ENCODE results near the gene DTHD1. TPM values are rescaled to one million over a fixed set of nuclear protein-coding genes. Genes with fewer than 3 reads are reported as not detected.

The DTHD1 gene
- total and polyA plus RNA-seq, 2 donors (not counting 1 experiment from before 2014, with no cell fraction given), result not detected

DNA sequence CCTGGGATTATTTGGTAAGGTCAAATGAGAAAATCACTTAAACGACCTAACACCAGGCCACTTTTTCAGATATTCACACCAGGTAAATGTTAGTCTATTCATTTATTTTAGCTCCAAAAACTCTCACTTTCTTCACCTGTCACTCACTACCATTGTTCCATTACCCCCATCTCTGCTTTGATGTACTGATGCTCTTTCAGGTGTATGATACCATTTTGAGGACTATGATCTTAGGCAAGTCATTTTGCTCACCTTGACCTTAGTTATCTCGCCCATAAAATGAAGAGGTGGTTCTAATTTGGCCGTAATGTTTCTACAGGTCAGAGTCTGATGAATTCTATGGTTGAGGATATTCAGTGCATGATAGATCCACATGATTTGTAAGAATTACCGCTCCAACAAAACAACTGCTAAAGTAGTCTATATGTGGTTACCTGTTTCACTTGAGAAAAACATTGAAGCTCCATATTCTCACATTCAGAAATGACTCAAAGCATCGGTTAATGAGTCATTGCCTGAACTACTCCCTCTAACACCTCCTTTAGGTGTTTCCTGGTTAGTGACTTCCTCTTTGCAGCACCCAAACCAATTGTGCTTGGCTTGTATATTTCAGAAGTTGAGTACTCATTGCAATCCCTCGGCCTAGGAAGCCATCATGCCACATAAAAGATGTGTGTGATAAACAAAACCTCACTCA lies 4.5 kb downstream of the DTHD1 start:
- H4K20me1 ChIP-seq (ENCODE audit: control insufficient read depth, extremely low read depth, insufficient read depth, low read length), result no peaks in the 10 kb centered on the region
- no peak overlapping the region for H3K4me2 ChIP-seq (ENCODE audit: extremely low read depth, insufficient read depth, low read length)
- TF ChIP-seq, protein P1, sequence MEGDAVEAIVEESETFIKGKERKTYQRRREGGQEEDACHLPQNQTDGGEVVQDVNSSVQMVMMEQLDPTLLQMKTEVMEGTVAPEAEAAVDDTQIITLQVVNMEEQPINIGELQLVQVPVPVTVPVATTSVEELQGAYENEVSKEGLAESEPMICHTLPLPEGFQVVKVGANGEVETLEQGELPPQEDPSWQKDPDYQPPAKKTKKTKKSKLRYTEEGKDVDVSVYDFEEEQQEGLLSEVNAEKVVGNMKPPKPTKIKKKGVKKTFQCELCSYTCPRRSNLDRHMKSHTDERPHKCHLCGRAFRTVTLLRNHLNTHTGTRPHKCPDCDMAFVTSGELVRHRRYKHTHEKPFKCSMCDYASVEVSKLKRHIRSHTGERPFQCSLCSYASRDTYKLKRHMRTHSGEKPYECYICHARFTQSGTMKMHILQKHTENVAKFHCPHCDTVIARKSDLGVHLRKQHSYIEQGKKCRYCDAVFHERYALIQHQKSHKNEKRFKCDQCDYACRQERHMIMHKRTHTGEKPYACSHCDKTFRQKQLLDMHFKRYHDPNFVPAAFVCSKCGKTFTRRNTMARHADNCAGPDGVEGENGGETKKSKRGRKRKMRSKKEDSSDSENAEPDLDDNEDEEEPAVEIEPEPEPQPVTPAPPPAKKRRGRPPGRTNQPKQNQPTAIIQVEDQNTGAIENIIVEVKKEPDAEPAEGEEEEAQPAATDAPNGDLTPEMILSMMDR (conservative IDR thresholded peaks at IDR 0.05 in 1 of 2, IDR thresholded peaks at IDR 0.05 in 1 of 2; ENCODE audit: low read depth in 1 of 2, low read length in 2 of 2), result no peak
- no peak for TF ChIP-seq EZH2 (IDR thresholded peaks at IDR 0.05; ENCODE audit: low read length, missing control alignments)

DNA sequence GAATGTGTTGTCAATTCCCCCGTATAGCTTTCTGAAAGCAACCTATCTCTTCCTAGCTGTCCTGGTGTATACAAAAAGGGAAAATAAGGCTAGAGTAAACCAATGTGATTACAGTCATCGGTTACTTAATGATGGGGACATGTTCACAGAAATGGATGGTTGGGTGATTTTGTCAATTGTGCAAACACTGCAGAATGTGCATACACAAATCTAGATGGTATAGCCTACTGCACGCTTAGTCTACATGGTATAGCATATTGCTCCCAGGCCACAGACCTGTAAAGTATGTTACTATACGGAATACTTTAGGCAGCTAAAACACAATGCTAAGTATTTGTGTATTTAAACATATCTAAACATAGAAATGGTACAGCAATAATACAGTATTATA lies 5.1 kb downstream of the DTHD1 start:
- TF ChIP-seq EZH2 (IDR thresholded peaks at IDR 0.05; ENCODE audit: low read length, missing control alignments), result no peak
- TF ChIP-seq, protein P1 (conservative IDR thresholded peaks at IDR 0.05 in 1 of 2, IDR thresholded peaks at IDR 0.05 in 1 of 2; ENCODE audit: low read depth in 1 of 2, low read length in 2 of 2), result no peak
- Histone ChIP-seq H3K9me3 (ENCODE audit: control insufficient read depth, insufficient read depth, low read depth, low read length) (no peaks in the 10 kb centered on the region), H3K4me1 (ENCODE audit: control insufficient read depth, extremely low read depth, insufficient read depth, low read length) (no peaks in the 10 kb centered on the region), H3K4me3 (replicated peaks in 1 of 4; ENCODE audit: control extremely low read depth in 1 of 4, insufficient read depth in 1 of 4, low read depth in 3 of 4, low read length in 4 of 4) (no peak overlapping the region), H3K36me3 (ENCODE audit: control insufficient read depth, insufficient read depth, low read length) (no peaks in the 10 kb centered on the region), H3K9ac (ENCODE audit: insufficient read depth, low read length) (no peak overlapping the region), H2AFZ (ENCODE audit: low read length) (no peak overlapping the region), H3K27ac (ENCODE audit: insufficient read depth, low read length) (no peak overlapping the region), H3K27me3 (ENCODE audit: control insufficient read depth, insufficient read depth, low read length) (no peaks in the 10 kb centered on the region), H4K20me1 (ENCODE audit: control insufficient read depth, extremely low read depth, insufficient read depth, low read length) (no peaks in the 10 kb centered on the region), H3K79me2 (ENCODE audit: control insufficient read depth, insufficient read depth, low read length) (no peaks in the 10 kb centered on the region), H3K4me2 (ENCODE audit: extremely low read depth, insufficient read depth, low read length) (no peak overlapping the region)
- DNase-seq (ENCODE audit: low read depth in 2 of 2), result no peak

More for the DNA sequence above, 4.5 kb downstream of the DTHD1 start:
- Histone ChIP-seq H3K4me3 (replicated peaks in 1 of 4; ENCODE audit: control extremely low read depth in 1 of 4, insufficient read depth in 1 of 4, low read depth in 3 of 4, low read length in 4 of 4) (no peak overlapping the region), H3K36me3 (ENCODE audit: control insufficient read depth, insufficient read depth, low read length) (no peaks in the 10 kb centered on the region), H3K4me1 (ENCODE audit: control insufficient read depth, extremely low read depth, insufficient read depth, low read length) (no peaks in the 10 kb centered on the region), H2AFZ (ENCODE audit: low read length) (no peak overlapping the region), H3K27me3 (ENCODE audit: control insufficient read depth, insufficient read depth, low read length) (no peaks in the 10 kb centered on the region), H3K9me3 (ENCODE audit: control insufficient read depth, insufficient read depth, low read depth, low read length) (no peaks in the 10 kb centered on the region), H3K9ac (ENCODE audit: insufficient read depth, low read length) (no peak overlapping the region), H3K27ac (ENCODE audit: insufficient read depth, low read length) (no peak overlapping the region), H3K79me2 (ENCODE audit: control insufficient read depth, insufficient read depth, low read length) (no peaks in the 10 kb centered on the region)
- DNase-seq (ENCODE audit: low read depth in 2 of 2), result no peak

GRCh38 chr4:36288731-36289426 lies 7.5 kb downstream of the DTHD1 start:
- Histone ChIP-seq H3K4me2 (ENCODE audit: extremely low read depth, insufficient read depth, low read length) (no peak overlapping the region), H3K79me2 (ENCODE audit: control insufficient read depth, insufficient read depth, low read length) (no peaks in the 10 kb centered on the region), H3K4me3 (replicated peaks in 1 of 4; ENCODE audit: control extremely low read depth in 1 of 4, insufficient read depth in 1 of 4, low read depth in 3 of 4, low read length in 4 of 4) (no peak overlapping the region), H3K27ac (ENCODE audit: insufficient read depth, low read length) (no peak overlapping the region), H3K9me3 (ENCODE audit: control insufficient read depth, insufficient read depth, low read depth, low read length) (no peaks in the 10 kb centered on the region), H2AFZ (ENCODE audit: low read length) (no peak overlapping the region), H3K27me3 (ENCODE audit: control insufficient read depth, insufficient read depth, low read length) (no peaks in the 10 kb centered on the region), H3K4me1 (ENCODE audit: control insufficient read depth, extremely low read depth, insufficient read depth, low read length) (no peaks in the 10 kb centered on the region), H4K20me1 (ENCODE audit: control insufficient read depth, extremely low read depth, insufficient read depth, low read length) (no peaks in the 10 kb centered on the region), H3K36me3 (ENCODE audit: control insufficient read depth, insufficient read depth, low read length) (no peaks in the 10 kb centered on the region), H3K9ac (ENCODE audit: insufficient read depth, low read length) (no peak overlapping the region)
- peak in 1 of 2 donors; percentile 61 for DNase-seq (ENCODE audit: low read depth in 2 of 2)
- TF ChIP-seq EZH2 (IDR thresholded peaks at IDR 0.05; ENCODE audit: low read length, missing control alignments), result no peak
- TF ChIP-seq, protein P1 (conservative IDR thresholded peaks at IDR 0.05 in 1 of 2, IDR thresholded peaks at IDR 0.05 in 1 of 2; ENCODE audit: low read depth in 1 of 2, low read length in 2 of 2), result no peak

Measured in fibroblast of lung (primary cell).